Thymus (tissue), 11 donors: ENCODE results near the gene RAPGEF4. TPM values are rescaled to one million over a fixed set of nuclear protein-coding genes. Genes with fewer than 3 reads are reported as not detected.
"Not testable (repeated sequence)": the region's sequence is repeated elsewhere in the genome, so short reads cannot be mapped to it uniquely, and the experiment has no call there.

Experiments
- DNase-seq, 9 donors: peaks; one replicate each; pipeline ENCODE4 v3.0.0-alpha.2; 2013; ENCODE audit warnings: low spot score in 9 of 9, low read depth in 6 of 9, missing footprints in 1 of 9
- H3K27ac ChIP-seq, 2 donors: one replicate each; pipeline ENCODE4 v1.5.1; 2013; ENCODE audit warnings: control low read depth in 1 of 2, low read depth in 1 of 2, low read length in 1 of 2, mild to moderate bottlenecking in 1 of 2, moderate library complexity in 1 of 2
- H3K27me3 ChIP-seq, 2 donors: one replicate each; pipeline ENCODE4 v1.5.1; 2013; ENCODE audit warnings: low read length in 1 of 2; ENCODE audit not compliant: control insufficient read depth in 2 of 2, insufficient read depth in 1 of 2
- H3K36me3 ChIP-seq, 2 donors: one replicate each; pipeline ENCODE4 v1.5.1; 2013; ENCODE audit warnings: low read length in 1 of 2, mild to moderate bottlenecking in 1 of 2, moderate library complexity in 1 of 2; ENCODE audit not compliant: control insufficient read depth in 2 of 2, insufficient read depth in 2 of 2
- H3K4me1 ChIP-seq, 2 donors: one replicate each; pipeline ENCODE4 v1.5.1; 2013; ENCODE audit warnings: low read length in 2 of 2; ENCODE audit not compliant: control insufficient read depth in 2 of 2, insufficient read depth in 2 of 2
- H3K4me3 ChIP-seq, 2 donors: one replicate each; pipeline ENCODE4 v1.5.1; 2013; ENCODE audit warnings: low read length in 2 of 2, control low read depth in 1 of 2, mild to moderate bottlenecking in 1 of 2
- H3K9me3 ChIP-seq, 2 donors: one replicate each; pipeline ENCODE4 v1.5.1; 2013; ENCODE audit warnings: low read length in 1 of 2, mild to moderate bottlenecking in 1 of 2; ENCODE audit not compliant: control insufficient read depth in 2 of 2, insufficient read depth in 1 of 2
- WGBS: extraction: QIAGEN DNeasy Blood & Tissue Kit; methylation state at CpG from one replicate; pipeline ENCODE4 v1.1.7; 2013; 5-methylcytosine and 5-hydroxymethylcytosine counted together
- polyA plus RNA-seq: library from polyadenylated mRNA; stranded (reverse); fragments of 200-250 nt; gene quantifications from one replicate; pipeline ENCODE4 v1.2.3, GENCODE V29; 2013
- total RNA-seq: library from RNA; stranded (reverse); fragments of 120-200 nt; gene quantifications from one replicate; pipeline ENCODE4 v1.2.4, GENCODE V29; 2013
- donor health status: healthy.

RAPGEF4 gene
- total and polyA plus RNA-seq, 2 donors: 2.0 to 3.6 TPM

- H3K4me3 ChIP-seq: no peak overlapping the region
- DNase-seq: no peak
- peaks cover 4 to 18% of the 10 kb centered on the region in 2 donors for H3K4me1 ChIP-seq
- H3K27me3 ChIP-seq: no peaks in the 10 kb centered on the region
- H3K36me3 ChIP-seq: no peaks in the 10 kb centered on the region
- no peaks in the 10 kb centered on the region for H3K9me3 ChIP-seq
- WGBS: 98% methylated on average over 1 of the region's 1 CpG
- H3K27ac ChIP-seq: no peak overlapping the region
Measured at GRCh38 chr2:172775319-172775718, 39.7 kb downstream of the RAPGEF4 start.

GRCh38 chr2:172777431-172777830 is 41.8 kb downstream of the RAPGEF4 start:
- Histone ChIP-seq H3K4me3 (no peak overlapping the region), H3K27ac (no peak overlapping the region), H3K27me3 (no peaks in the 10 kb centered on the region), H3K36me3 (no peaks in the 10 kb centered on the region), H3K4me1 (peaks cover 4 to 10% of the 10 kb centered on the region in 2 donors), H3K9me3 (no peaks in the 10 kb centered on the region)
- DNase-seq: no peak
- 98% methylated on average over 3 of the region's 3 CpGs for WGBS

GRCh38 chr2:172782506-172783164 is 47.0 kb downstream of the RAPGEF4 start:
- Histone ChIP-seq H3K4me3 (no peak overlapping the region), H3K9me3 (no peaks in the 10 kb centered on the region), H3K27me3 (no peaks in the 10 kb centered on the region), H3K36me3 (no peaks in the 10 kb centered on the region), H3K27ac (no peak overlapping the region), H3K4me1 (no peaks in the 10 kb centered on the region)
- WGBS: 94% methylated on average over 6 of the region's 6 CpGs
- no peak for DNase-seq

- no peak overlapping the region for H3K4me3 ChIP-seq
- 53% methylated on average over 9 of the region's 9 CpGs for WGBS
- DNase-seq: no peak
- H3K27ac ChIP-seq: no peak overlapping the region
- no peaks in the 10 kb centered on the region for H3K9me3 ChIP-seq
- no peaks in the 10 kb centered on the region for H3K27me3 ChIP-seq
- H3K4me1 ChIP-seq: no peaks in the 10 kb centered on the region
- no peaks in the 10 kb centered on the region for H3K36me3 ChIP-seq
Measured at GRCh38 chr2:172783165-172783898, 47.7 kb downstream of the RAPGEF4 start.

- Histone ChIP-seq H3K27ac (no peak overlapping the region), H3K9me3 (no peaks in the 10 kb centered on the region), H3K27me3 (no peaks in the 10 kb centered on the region), H3K4me1 (peaks cover 4 to 23% of the 10 kb centered on the region in 2 donors), H3K4me3 (no peak overlapping the region), H3K36me3 (no peaks in the 10 kb centered on the region)
- DNase-seq: no peak
Measured at GRCh38 chr2:172788871-172789270, 53.2 kb downstream of the RAPGEF4 start.

- H3K4me1 ChIP-seq: peaks cover 4 to 25% of the 10 kb centered on the region in 2 donors
- WGBS: 42% methylated on average over 4 of the region's 4 CpGs
- H3K9me3 ChIP-seq: no peaks in the 10 kb centered on the region
- DNase-seq: peak in 2 of 9 donors; percentile 16 to 39
- no peaks in the 10 kb centered on the region for H3K27me3 ChIP-seq
- no peak overlapping the region for H3K4me3 ChIP-seq
- H3K36me3 ChIP-seq: no peaks in the 10 kb centered on the region
- H3K27ac ChIP-seq: no peak overlapping the region
Measured at GRCh38 chr2:172790404-172790803, 54.8 kb downstream of the RAPGEF4 start.

GRCh38 chr2:172791953-172792352 is 56.3 kb downstream of the RAPGEF4 start:
- peaks cover 4 to 25% of the 10 kb centered on the region in 2 donors for H3K4me1 ChIP-seq
- DNase-seq: no peak
- H3K27me3 ChIP-seq: no peaks in the 10 kb centered on the region
- 97% methylated on average over 4 of the region's 4 CpGs for WGBS
- H3K36me3 ChIP-seq: no peaks in the 10 kb centered on the region
- H3K9me3 ChIP-seq: no peaks in the 10 kb centered on the region
- H3K4me3 ChIP-seq: no peak overlapping the region
- H3K27ac ChIP-seq: no peak overlapping the region

GRCh38 chr2:172792711-172793110 is 57.1 kb downstream of the RAPGEF4 start:
- no peaks in the 10 kb centered on the region for H3K27me3 ChIP-seq
- H3K27ac ChIP-seq: no peak overlapping the region
- no peak overlapping the region for H3K4me3 ChIP-seq
- no peaks in the 10 kb centered on the region for H3K36me3 ChIP-seq
- DNase-seq: no peak
- H3K9me3 ChIP-seq: no peaks in the 10 kb centered on the region
- peaks cover 4 to 25% of the 10 kb centered on the region in 2 donors for H3K4me1 ChIP-seq

- not testable (repeated sequence) for H3K27me3 ChIP-seq, H3K4me1 ChIP-seq, H3K27ac ChIP-seq, H3K4me3 ChIP-seq, DNase-seq, H3K36me3 ChIP-seq
- peaks cover 0 to 14% of the 10 kb centered on the region in 2 donors for H3K9me3 ChIP-seq
- WGBS: 95% methylated on average over 1 of the region's 1 CpG
Measured at GRCh38 chr2:172803308-172803707, 67.7 kb downstream of the RAPGEF4 start.
